Thyroid gland (tissue), 4 donors: ENCODE data around the gene ZNF19. TPM values are rescaled to one million over a fixed set of nuclear protein-coding genes. Genes with fewer than 3 reads are reported as not detected.

Experiments used
- DNase-seq, 2 donors: peaks; one replicate each; pipeline ENCODE4 v3.0.0-alpha.2; 2019
- H3K27ac ChIP-seq, 3 donors: fragments of 200-600 bp; sonication (generic); 1 replicate in 2 of 3; 2 replicates in 1 of 3; pipeline ENCODE4 v1.5.1; 2016 to 2019; ENCODE audit warnings: mild to moderate bottlenecking in 1 of 3, moderate library complexity in 1 of 3
- H3K27me3 ChIP-seq: fragments of 200-600 bp; sonication (generic); one replicate; pipeline ENCODE4 v1.5.1; 2019
- H3K36me3 ChIP-seq, 2 donors: fragments of 200-600 bp; sonication (generic); one replicate each; pipeline ENCODE4 v1.5.1; 2016 to 2019
- H3K4me1 ChIP-seq, 2 donors: fragments of 200-600 bp; sonication (generic); one replicate each; pipeline ENCODE4 v1.5.1; 2017 to 2019
- H3K4me3 ChIP-seq, 3 donors: fragments of 200-600 bp; sonication (generic); replicated peaks in 1 of 3; 1 replicate in 2 of 3; 2 replicates in 1 of 3; pipeline ENCODE4 v1.5.1; 2016; ENCODE audit warnings: mild to moderate bottlenecking in 1 of 3
- H3K9me3 ChIP-seq: fragments of 200-600 bp; sonication (generic); one replicate; pipeline ENCODE4 v1.5.1; 2017
- CTCF ChIP-seq, 6 experiments: fragments of 200-600 bp in 3 of 6; fragments of 450-650 bp in 3 of 6; sonication (generic) in 3 of 6; IDR thresholded peaks; one replicate each; pipeline ENCODE4 v1.5.1; 2016 to 2019; ENCODE audit warnings: antibody characterized with exemption in 6 of 6, mild to moderate bottlenecking in 2 of 6, inconsistent platforms in 1 of 6, moderate library complexity in 1 of 6
- POLR2A ChIP-seq, 2 donors: fragments of 450-650 bp; IDR thresholded peaks; one replicate each; pipeline ENCODE4 v1.6.1; 2017; ENCODE audit warnings: antibody characterized with exemption in 2 of 2, mild to moderate bottlenecking in 2 of 2, moderate library complexity in 1 of 2
- WGBS, 2 donors: methylation state at CpG; one replicate each; pipeline ENCODE4 v1.1.5; 2017; 5-methylcytosine and 5-hydroxymethylcytosine counted together
- intact Hi-C: fragments of 100-400 bp; cut with DNase I; formaldehyde crosslinking; loops from one replicate; pipeline ENCODE4 v1.15.1; 2023
- total RNA-seq, 4 donors: library from RNA; depleted of rRNA; stranded (reverse); fragments of >200 nt; gene quantifications; one replicate each; pipeline ENCODE4 v1.2.3, GENCODE V29; 2016

The ZNF19 gene
- total RNA-seq, 4 donors from 2014 or later: 17.2 to 28.3 (median 24.0) TPM

GRCh38 chr16:71460236-71460635, 28.9 kb downstream of the ZNF19 start:
- H3K9me3 ChIP-seq: no peaks in the 10 kb centered on the region
- no peak overlapping the region for H3K4me3 ChIP-seq
- intact Hi-C loops: no loop called here
- DNase-seq: no peak
- 77 to 81% methylated on average over 4 of the region's 4 CpGs for WGBS, 2 donors
- TF ChIP-seq POLR2A (IDR thresholded peaks at IDR 0.05): no peak
- TF ChIP-seq CTCF (IDR thresholded peaks at IDR 0.05): no peak
- H3K27me3 ChIP-seq: no peaks in the 10 kb centered on the region
- H3K36me3 ChIP-seq: peaks cover 6 to 13% of the 10 kb centered on the region in 2 donors
- H3K27ac ChIP-seq: no peak overlapping the region
- H3K4me1 ChIP-seq: peaks cover 8 to 9% of the 10 kb centered on the region in 2 donors

GRCh38 chr16:71459510-71459909, 29.6 kb downstream of the ZNF19 start:
- Histone ChIP-seq H3K27ac (no peak overlapping the region), H3K4me3 (no peak overlapping the region), H3K4me1 (peaks cover 8 to 9% of the 10 kb centered on the region in 2 donors), H3K27me3 (no peaks in the 10 kb centered on the region), H3K36me3 (peaks cover 10 to 20% of the 10 kb centered on the region in 2 donors), H3K9me3 (no peaks in the 10 kb centered on the region)
- no peak for TF ChIP-seq POLR2A (IDR thresholded peaks at IDR 0.05)
- TF ChIP-seq CTCF (IDR thresholded peaks at IDR 0.05): no peak
- DNase-seq: no peak
- intact Hi-C loops: no loop called here

- H3K4me3 ChIP-seq: no peak overlapping the region
- no peak for TF ChIP-seq CTCF (IDR thresholded peaks at IDR 0.05)
- TF ChIP-seq POLR2A (IDR thresholded peaks at IDR 0.05): no peak
- H3K27me3 ChIP-seq: no peaks in the 10 kb centered on the region
- no peak for DNase-seq
- peaks cover 5 to 8% of the 10 kb centered on the region in 2 donors for H3K4me1 ChIP-seq
- intact Hi-C loops: no loop called here
- no peaks in the 10 kb centered on the region for H3K9me3 ChIP-seq
- no peak overlapping the region for H3K27ac ChIP-seq
- peaks cover 33 to 43% of the 10 kb centered on the region in 2 donors for H3K36me3 ChIP-seq
- 92 to 95% methylated on average over 4 of the region's 4 CpGs for WGBS, 2 donors
Measured at GRCh38 chr16:71456801-71457200, 32.3 kb downstream of the ZNF19 start.

GRCh38 chr16:71453036-71453435, 36.1 kb downstream of the ZNF19 start:
- peaks cover 12% of the 10 kb centered on the region for H3K9me3 ChIP-seq
- H3K4me1 ChIP-seq: no peaks in the 10 kb centered on the region
- H3K36me3 ChIP-seq: peaks cover 67 to 81% of the 10 kb centered on the region in 2 donors
- no peak for DNase-seq
- intact Hi-C loops: loop anchor here (5.0 kb wide), 1 partner anchor 39 kb away; no protein-coding TSS in a partner anchor
- H3K27ac ChIP-seq: no peak overlapping the region
- no peaks in the 10 kb centered on the region for H3K27me3 ChIP-seq
- no peak for TF ChIP-seq POLR2A (IDR thresholded peaks at IDR 0.05)
- no peak for TF ChIP-seq CTCF (IDR thresholded peaks at IDR 0.05)
- H3K4me3 ChIP-seq: no peak overlapping the region

GRCh38 chr16:71449020-71449419, 40.1 kb downstream of the ZNF19 start:
- 94 to 96% methylated on average over 3 of the region's 3 CpGs for WGBS, 2 donors
- intact Hi-C loops: no loop called here
- H3K4me3 ChIP-seq: no peak overlapping the region

More at GRCh38 chr16:71449020-71449419, 40.1 kb downstream of the ZNF19 start:
- H3K9me3 ChIP-seq: peaks cover 12% of the 10 kb centered on the region
- no peak for DNase-seq
- no peak overlapping the region for H3K27ac ChIP-seq
- peaks cover 56 to 61% of the 10 kb centered on the region in 2 donors for H3K36me3 ChIP-seq
- no peaks in the 10 kb centered on the region for H3K27me3 ChIP-seq
- no peaks in the 10 kb centered on the region for H3K4me1 ChIP-seq
- TF ChIP-seq POLR2A (IDR thresholded peaks at IDR 0.05): no peak
- TF ChIP-seq CTCF (IDR thresholded peaks at IDR 0.05): no peak
